NCI-H146 treated with DMSO at 0.1 percent for 48 hours (cell line): ENCODE measurements around the gene GSE1.
A peak's percentile ranks its signal among the peaks of the same experiment; 100 is the strongest.

Experiments used
- DNase-seq: peaks from one replicate; lab custom pipeline; 2025; ENCODE audit not compliant: unreplicated experiment; lab: John Stamatoyannopoulos, UW

GSE1 gene

DNA sequence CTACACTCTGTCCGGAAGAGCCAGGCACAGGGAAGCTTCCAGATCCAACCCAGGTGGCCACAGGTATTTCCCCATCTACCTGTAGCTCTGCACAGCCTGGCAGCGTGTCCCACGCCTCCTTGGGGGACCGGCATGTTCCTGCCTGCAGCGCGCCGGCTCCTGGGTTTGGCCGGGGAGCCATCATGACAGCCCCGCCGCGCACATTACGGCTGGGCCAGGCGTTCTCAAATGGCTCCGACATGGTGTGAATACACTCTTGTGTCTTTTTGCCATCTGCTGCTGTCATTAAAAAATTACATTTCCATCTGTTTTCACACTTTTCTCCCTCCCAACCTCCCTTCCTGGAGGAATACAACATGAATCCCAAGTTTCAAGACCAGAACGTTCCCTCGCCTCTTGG, 83.7 kb downstream of the GSE1 start:
- DNase-seq, result no peak

DNA sequence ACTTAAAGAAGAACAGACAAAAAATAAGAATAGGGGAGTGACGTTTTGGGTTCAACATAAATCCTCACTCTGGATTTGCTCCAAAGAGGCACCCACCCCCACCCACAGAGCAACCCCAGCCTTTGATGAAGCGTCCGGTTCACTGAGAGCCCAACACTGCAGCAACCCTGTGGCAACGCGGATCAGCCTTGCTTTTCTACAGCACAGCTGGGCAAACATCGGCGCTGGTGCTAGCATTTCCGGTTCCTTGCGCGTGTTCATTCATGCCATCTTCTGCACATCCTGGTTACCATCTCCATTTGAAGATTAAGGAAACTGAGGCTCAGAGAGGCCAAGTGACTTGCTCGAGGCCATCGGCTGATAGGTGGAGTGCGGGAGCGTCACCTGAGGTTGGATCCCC, 84.3 kb downstream of the GSE1 start:
- DNase-seq, result no peak

- no peak for DNase-seq
Observed at GRCh38 chr16:85698459-85698891, 85.4 kb downstream of the GSE1 start.

- DNase-seq, result no peak
Observed at GRCh38 chr16:85698935-85699558, 85.9 kb downstream of the GSE1 start.

- no peak for DNase-seq
Observed at GRCh38 chr16:85699628-85700027, 86.5 kb downstream of the GSE1 start.

DNA sequence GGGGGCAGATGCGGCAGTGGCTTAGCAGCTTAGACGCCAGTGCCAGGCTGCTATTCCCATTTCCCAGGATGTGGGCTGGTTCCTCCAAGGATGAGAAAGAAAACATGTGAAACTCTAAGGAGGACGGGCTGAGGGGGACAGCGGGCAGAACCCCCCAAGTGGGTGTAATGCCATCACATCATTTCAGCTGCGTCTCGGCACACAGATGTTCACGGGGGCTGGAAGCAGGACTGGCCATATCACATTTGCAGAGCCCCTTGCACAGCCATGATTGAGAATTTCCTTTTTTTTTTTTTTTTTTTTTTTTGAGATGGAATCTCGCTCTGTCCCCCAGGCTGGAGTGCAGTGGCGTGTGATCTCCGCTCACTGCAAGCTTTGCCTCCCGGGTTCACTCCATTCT, 90.9 kb downstream of the GSE1 start:
- DNase-seq, result no peak

DNA sequence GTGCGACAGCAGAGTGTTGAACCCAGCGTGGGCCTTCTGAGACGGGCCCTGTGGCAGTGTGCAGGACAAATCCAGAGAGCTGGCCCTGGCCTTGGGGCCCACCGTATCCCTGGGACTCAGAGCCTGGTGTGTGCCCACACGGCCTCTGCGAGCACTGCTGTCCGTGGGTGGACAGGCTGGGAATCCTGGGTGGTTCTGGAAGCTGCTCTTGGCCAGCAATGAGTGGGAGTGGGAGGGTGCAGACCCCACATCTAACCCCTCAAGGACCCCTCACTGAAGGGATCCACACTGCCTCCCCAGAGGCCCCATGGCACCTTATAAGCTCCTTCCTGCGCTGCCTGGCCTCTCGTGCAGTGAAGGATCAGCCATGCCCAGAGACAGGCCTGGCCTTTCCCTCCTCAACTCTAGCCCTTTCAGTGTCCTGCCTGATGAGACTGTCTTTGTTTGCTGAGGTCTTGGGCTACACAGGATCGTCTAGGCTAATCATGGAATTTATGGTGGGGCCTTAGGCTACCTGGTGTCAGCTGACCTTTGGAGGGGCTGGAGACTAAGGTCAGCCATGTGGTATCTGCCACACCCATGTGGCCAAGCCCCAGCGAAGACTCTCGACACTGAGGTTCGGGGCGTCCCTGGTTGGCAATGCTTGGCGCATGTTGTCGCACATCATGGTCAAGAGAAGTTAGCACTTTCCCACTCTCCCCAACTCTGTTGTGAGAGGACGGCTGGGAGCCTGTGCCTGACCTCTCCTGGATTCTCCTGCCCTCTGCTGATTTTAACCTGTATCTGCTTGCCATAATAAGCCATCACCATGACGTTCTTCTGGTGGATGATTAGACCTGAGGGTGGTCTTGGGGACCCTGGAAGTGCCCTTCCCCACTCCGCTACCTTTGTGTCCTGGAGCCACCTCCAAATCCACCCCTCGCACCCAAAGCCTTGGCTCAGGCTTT, 92.1 kb downstream of the GSE1 start:
- DNase-seq, result no peak

DNA sequence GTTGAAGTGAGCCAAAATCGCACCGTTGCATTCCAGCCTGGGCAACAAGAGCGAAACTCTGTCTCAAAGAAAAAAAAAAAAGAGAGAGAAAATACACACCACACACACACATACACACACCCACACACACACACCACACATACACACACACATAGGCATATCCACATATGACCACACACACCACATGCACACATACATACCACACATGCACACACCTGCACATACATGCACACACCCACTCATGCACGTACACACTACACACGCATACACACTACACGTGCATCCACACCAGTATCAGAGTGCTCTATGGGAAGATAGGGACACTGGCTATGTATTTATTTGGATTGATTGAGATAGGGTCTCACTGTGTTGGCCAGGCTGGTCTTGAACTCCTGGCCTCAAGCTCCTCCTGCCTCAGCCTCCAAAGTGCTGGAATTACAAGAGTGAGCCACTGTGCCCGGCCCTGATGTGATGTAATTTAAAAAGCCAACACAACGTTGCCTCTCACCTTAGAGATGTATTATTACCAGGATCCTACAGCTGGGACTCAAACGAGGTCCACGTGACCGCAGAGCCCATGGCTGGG, 93.4 kb downstream of the GSE1 start:
- no peak for DNase-seq

DNA sequence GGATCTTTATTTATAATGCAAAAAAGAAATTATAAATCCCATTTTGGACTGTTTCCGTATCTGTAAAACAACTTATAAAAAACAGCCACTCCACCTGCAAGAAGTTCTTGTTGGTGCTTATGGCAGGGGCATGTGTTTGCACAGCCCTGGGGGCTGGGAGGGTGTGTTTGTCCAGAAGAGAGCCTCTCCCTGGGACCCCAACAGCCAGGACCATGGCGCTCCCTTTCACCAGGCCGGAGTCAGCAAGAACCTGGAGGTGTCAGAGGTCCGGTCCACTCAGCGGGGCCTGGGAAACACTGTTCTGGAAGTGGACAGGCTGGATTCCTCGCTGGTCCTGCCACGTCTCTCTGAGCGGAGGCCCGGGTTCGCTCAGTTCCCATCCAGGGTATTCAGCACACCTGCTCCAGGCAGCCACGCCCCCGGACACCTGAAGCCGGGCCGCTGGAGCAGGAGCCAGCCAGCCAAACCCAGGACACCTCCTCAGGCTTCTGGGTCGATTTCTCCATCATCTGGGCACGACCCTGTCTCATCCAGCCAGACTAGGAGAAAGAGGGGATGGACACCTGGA, 94.5 kb downstream of the GSE1 start:
- DNase-seq, result peak; percentile 9

- no peak for DNase-seq
Observed at GRCh38 chr16:85708338-85708737, 95.2 kb downstream of the GSE1 start.

DNA sequence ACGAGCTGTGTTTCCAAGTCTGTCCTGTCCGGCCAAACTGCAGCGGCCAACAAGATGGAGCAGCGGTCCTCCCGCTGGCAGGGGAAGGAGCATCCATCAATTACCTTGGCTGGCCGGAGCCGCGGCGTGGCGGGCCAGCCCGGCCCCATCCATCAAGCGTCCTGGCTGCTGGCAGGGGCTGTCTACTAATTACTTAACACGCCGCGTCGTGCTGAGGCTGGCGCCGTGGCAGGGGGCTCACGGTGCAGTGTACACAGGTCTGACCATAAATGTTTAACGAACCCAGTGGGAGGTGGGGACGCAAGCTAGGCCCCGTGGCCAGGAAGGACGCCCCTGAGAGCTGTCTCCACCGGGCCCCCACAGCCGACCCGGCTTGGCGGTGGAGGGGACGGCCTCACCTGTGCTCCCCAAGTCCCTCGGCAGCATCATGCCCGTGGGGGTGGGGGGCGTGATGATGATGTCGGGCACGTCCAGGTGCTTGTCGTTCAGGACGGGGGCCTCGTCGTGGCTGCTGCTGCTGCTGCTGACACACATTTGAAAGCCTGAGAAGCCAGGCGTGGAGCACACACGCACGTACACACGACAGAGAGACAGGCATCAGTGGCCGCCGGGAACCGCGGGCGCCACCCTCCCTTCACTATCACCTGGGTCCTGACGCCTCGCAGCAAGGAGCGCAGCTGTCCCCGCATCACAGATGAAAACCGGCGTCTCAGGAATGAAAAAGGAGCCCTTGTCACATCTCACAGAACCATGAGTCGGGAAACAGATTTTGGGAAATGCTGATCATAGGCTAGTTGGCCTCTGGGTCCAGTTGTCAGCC, 96.9 kb downstream of the GSE1 start:
- DNase-seq, result peak; percentile 46

- no peak for DNase-seq
Observed at GRCh38 chr16:85710732-85711131, 97.6 kb downstream of the GSE1 start.

DNA sequence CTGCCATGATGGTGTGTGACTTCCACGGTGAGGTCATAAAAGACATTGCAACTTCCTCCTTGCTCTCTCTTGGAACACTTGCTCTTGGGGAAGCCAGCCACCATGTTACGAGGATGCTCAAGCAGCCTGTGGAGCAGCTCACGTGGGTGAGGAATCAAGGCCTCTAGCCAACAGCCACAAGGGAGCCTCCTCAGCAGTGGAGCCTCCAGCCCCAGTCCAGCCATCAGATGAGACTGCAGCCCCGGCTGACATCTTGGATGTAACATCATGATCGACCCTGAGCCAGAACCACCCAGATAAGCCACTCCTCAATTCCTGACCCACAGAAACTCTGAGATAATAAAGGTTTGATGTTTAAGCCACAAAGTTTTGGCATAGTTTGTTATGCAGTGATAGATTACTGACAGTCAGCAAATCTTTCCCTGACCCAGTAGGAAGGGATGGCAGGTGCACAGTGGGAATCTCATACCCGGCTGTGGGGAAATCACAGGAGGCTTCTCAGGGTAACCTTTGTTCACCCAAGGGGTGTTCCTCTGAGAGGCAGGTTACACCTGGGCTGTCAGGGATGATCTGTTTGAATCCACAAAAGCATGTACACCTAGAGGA, 99.0 kb downstream of the GSE1 start:
- DNase-seq, result no peak

GRCh38 chr16:85712801-85713200, 99.7 kb downstream of the GSE1 start:
- peak; percentile 54 for DNase-seq

DNA sequence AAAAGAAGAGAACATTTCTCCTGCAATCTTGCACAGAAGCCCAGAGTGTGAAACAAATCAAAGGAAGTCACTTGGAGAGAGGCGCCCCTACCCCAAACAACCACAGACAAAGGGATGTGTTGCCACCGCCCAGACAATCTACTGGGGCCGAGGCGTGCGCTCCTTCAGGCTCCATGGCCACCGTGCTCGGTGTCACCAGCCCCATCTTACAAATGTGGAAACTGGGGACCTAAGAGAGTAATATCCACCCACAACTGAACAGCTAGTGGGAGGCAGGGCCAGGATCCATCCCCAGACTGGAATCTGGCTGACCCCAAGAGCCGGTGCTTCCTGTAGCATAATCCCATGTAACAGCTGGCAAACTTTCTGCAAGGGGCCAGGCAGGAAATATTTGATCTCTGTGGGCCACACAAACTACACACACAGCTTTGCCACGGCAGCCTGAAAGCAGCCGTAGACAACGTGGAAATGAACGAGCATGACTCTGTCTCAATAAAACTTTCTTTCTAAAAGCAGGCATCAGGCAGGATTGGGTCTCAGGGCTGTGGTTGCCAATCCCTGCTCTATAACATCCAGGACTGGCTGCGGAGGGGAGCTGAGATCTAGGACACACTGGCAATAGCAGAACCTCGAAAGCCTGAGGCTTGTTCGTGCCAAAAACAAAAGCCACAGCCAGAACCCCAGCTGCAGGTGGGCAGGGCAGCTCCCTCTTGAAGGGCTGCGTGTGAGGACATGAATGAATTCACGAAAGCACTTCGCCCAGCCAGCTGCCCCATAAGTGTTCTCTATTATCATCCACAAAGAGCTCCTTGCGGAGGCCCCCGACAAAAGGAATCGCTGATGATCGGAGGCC, 102.3 kb downstream of the GSE1 start:
- peak; percentile 35 for DNase-seq

DNA sequence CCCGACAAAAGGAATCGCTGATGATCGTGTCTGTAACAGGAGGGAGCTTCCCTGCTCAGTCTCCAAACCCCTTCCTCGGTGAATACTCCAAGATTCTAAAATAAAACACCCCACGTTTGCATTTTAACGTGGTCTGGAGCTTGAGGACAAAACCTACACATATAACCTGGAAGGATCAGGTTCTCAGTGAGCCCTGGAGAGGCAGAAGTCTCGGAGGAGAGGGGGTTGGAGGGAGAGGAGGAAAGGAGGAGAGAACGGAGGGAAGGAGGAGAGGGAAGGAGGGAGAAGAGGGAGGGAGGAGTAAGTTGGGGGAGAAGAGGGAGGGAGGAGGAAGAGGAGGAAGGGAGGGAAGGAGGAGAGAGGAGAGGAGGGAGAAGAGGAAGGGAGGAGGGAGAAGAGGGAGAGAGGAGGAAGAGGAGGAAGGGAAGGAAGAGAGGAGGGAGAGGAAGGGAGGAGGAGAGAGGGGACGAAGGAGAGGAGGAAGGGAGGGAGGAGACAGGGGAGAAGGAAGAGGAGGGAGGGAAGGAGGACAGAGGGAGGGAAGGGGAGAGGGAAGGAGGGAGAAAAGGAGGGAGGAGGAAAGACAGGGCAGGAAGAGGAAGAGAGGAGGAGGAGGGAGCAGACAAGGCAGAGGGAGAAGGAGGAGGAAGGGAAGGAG, 103.0 kb downstream of the GSE1 start:
- DNase-seq, result no peak

DNA sequence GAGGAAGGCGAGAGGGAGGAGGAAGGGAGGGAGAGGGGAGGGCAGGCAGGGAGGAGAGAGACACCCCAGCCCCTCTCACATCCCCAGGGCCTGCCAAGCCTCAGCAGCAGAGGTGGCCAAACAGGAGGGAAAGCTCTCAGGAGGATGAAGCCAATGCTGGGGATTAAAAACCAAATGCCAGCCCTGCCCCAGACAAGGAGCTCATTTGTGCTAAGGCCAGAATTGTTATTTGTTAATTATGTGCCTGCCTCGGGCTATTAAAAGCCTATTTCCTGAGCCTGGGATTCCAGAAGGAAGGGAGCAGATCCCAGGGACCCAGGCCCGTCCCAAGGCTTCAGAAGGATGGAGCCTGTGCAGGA, 103.5 kb downstream of the GSE1 start:
- DNase-seq, result no peak

DNA sequence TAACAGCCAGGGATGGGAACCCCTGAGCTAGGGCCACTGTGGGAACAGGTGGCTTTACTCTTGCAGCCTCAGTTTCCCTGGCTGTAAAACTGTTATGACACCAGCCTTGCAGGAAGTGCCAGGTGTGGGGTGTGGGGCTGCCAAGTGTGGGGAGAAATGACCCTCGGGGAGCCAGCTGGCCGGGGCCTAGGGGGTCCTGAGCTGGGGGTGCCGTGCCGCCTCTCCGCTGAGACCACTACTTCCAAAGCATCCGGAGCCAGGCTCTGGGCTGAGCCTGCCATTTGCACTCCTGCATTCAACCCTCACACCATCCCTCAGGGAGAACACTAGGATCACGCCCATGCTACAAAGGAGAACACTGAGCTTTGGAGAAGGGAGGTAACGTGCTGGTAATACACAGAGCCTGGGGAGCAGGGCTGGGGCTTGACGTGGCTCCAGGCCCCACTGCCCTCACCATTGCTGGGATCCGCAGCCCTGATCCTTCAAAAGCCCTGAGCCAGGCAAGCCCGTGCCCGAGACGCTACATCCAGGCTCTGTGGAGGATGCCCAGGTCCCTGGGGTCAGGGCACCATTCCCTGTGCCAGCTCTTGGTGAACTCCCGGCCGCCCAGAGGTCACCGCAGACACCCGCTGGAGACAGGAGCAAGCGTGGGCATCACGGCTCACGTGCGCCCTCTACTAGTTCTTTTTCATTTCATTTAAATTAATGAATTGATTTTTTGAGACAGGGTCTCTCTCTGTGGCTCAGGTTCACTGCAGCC, 104.5 kb downstream of the GSE1 start:
- DNase-seq, result peak; percentile 29

- no peak for DNase-seq
Observed at GRCh38 chr16:85718153-85718477, 105.0 kb downstream of the GSE1 start.
